Neutrophil (primary cell): ENCODE results near the gene SLC11A1.

ENCODE experiments used
- H3K27ac ChIP-seq: fragments of 200-600 bp; sonication (generic); 2 replicates; pipeline ENCODE4 v1.5.1; 2016; ENCODE audit warnings: mild to moderate bottlenecking, moderate library complexity
- H3K27me3 ChIP-seq: fragments of 200-600 bp; sonication (generic); 2 replicates; pipeline ENCODE4 v1.6.0; 2016; ENCODE audit warnings: mild to moderate bottlenecking
- H3K36me3 ChIP-seq: fragments of 200-600 bp; sonication (generic); 2 replicates; pipeline ENCODE4 v1.5.1; 2017
- H3K4me1 ChIP-seq, 2 experiments: fragments of 200-600 bp in 1 of 2; sonication (generic) in 1 of 2; 1 replicate in 1 of 2; 2 replicates in 1 of 2; pipeline versions ENCODE4 v1.5.1 to v1.6.1; 2013 to 2016; ENCODE audit warnings: low read depth in 1 of 2, low read length in 1 of 2, mild to moderate bottlenecking in 1 of 2, moderate library complexity in 1 of 2; ENCODE audit not compliant: control insufficient read depth in 1 of 2, insufficient read depth in 1 of 2
- H3K4me3 ChIP-seq, 2 experiments: fragments of 200-600 bp in 1 of 2; sonication (generic) in 1 of 2; 1 replicate in 1 of 2; 2 replicates in 1 of 2; pipeline ENCODE4 v1.5.1; 2013 to 2016; ENCODE audit warnings: low read depth in 1 of 2, low read length in 1 of 2, mild to moderate bottlenecking in 1 of 2, moderate library complexity in 1 of 2
- H3K9me3 ChIP-seq: fragments of 200-600 bp; sonication (generic); 2 replicates; pipeline ENCODE4 v1.5.1; 2016
- CTCF ChIP-seq: fragments of 200-600 bp; sonication (generic); IDR thresholded peaks from 2 replicates; pipeline ENCODE4 v1.5.1; 2016; ENCODE audit warnings: antibody characterized with exemption

The SLC11A1 gene

GRCh38 chr2:218389333-218390150, 7.5 kb downstream of the SLC11A1 start:
- Histone ChIP-seq H3K27me3 (no peaks in the 10 kb centered on the region), H3K9me3 (peaks cover 3% of the 10 kb centered on the region), H3K4me1 (peaks cover 78 to 81% of the 10 kb centered on the region in 2 experiments), H3K36me3 (peaks cover 100% of the 10 kb centered on the region), H3K4me3 (peak overlapping the region; percentile 27 to 76), H3K27ac (peak overlapping the region; percentile 80)
- no peak for TF ChIP-seq CTCF

- peak overlapping the region; percentile 80 for H3K27ac ChIP-seq
- peaks cover 78 to 79% of the 10 kb centered on the region in 2 experiments for H3K4me1 ChIP-seq
- TF ChIP-seq CTCF = no peak
- peaks cover 3% of the 10 kb centered on the region for H3K9me3 ChIP-seq
- H3K36me3 ChIP-seq = peaks cover 100% of the 10 kb centered on the region
- H3K4me3 ChIP-seq = no peak overlapping the region
- no peaks in the 10 kb centered on the region for H3K27me3 ChIP-seq
Measured at GRCh38 chr2:218391202-218391601, 9.1 kb downstream of the SLC11A1 start.

- Histone ChIP-seq H3K4me3 (no peak overlapping the region), H3K9me3 (peaks cover 3% of the 10 kb centered on the region), H3K4me1 (peaks cover 78 to 79% of the 10 kb centered on the region in 2 experiments), H3K36me3 (peaks cover 90% of the 10 kb centered on the region), H3K27me3 (no peaks in the 10 kb centered on the region), H3K27ac (peak overlapping the region; percentile 48)
- no peak for TF ChIP-seq CTCF
Measured at GRCh38 chr2:218392459-218392858, 10.4 kb downstream of the SLC11A1 start.

- Histone ChIP-seq H3K4me1 (peaks cover 78 to 79% of the 10 kb centered on the region in 2 experiments), H3K27me3 (no peaks in the 10 kb centered on the region), H3K36me3 (peaks cover 85% of the 10 kb centered on the region), H3K27ac (peak overlapping the region; percentile 48), H3K4me3 (no peak overlapping the region), H3K9me3 (peaks cover 3% of the 10 kb centered on the region)
- TF ChIP-seq CTCF = no peak
Measured at GRCh38 chr2:218392891-218393462, 10.9 kb downstream of the SLC11A1 start.

- TF ChIP-seq CTCF = no peak
- H3K4me3 ChIP-seq = peak overlapping the region; percentile 24 to 94
- H3K4me1 ChIP-seq = peaks cover 73 to 76% of the 10 kb centered on the region in 2 experiments
- H3K27ac ChIP-seq = peak overlapping the region; percentile 99
- no peaks in the 10 kb centered on the region for H3K27me3 ChIP-seq
- H3K9me3 ChIP-seq = peaks cover 3% of the 10 kb centered on the region
- peaks cover 76% of the 10 kb centered on the region for H3K36me3 ChIP-seq
Measured at GRCh38 chr2:218393750-218394290, 11.7 kb downstream of the SLC11A1 start.
